ENCODE measurements around the gene HEPACAM.

The HEPACAM gene

DNA sequence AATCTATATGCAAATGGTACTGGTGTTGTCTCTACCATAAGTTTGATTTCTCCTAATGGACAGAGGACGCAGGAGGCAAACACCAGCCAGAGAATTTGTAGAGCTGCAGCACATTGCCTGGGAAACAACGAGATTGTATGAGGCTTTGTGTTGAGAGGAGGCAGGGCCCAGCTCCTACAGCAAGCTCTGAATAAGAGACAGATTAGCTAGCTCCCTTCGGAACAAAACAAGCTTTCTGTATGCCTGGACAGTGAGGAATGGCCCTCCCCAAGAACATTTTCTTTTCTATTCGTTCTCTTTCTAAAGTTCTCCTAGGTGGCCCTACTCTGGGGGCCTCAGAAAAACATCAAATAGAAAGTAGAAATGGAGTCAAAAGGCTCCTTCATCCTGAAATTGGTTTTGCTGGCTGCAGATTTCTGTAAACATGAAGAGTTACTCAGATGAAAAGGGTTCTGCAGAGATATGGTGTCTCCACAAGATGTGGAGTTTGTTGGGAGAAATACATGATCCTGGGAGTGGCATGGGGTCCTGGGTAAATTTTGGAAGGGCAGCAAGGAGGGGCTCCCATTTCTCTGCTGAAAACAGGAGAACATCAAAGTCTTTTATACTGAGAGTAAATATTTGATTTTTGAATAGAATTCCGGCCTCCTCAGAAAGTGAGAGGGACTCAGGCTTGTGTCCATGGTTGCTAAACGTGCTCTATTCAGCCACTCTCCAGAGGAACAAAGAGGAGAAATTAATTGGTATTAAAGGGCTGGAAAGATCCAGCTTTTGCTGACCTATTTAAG, 6.8 kb upstream of the HEPACAM start:
- no peak for DNase-seq

GRCh38 chr11:124941703-124942102, 5.9 kb upstream of the HEPACAM start:
- DNase-seq: no peak

- DNase-seq: no peak
Observed at GRCh38 chr11:124938970-124939369, 3.1 kb upstream of the HEPACAM start.

- DNase-seq: no peak
Observed at GRCh38 chr11:124938206-124938765, 2.4 kb upstream of the HEPACAM start.

DNA sequence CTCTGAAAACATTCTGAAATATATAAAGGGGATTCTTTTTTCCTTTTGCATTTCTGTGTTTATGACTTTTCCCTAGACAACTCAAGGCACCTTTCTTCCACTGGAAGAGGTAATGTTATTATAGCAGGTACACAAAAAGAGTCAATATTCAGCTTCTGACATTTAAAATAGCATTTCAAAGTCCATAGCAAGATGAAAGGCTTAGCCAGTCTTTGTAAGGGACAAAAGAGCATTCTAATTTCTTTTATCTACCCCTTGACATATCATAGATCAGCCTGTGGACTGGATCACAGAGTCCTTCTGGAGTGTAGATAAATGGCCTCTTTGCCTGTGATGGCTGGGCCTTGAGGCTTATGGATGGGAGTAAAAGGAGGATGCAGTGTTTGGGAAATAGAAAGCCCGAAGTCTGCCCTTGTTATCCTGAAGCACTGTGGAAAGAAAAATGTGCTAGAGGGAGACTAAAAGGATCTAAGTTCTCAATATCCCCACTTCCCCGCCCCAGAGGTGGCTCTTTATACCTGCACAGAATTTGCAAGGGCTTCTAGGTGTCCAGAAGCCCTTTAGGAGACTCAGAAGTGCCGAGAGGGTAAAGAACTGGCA, 1.6 kb upstream of the HEPACAM start:
- no peak for DNase-seq

- DNase-seq: no peak
Observed at GRCh38 chr11:124934862-124935547, 842 bp downstream of the HEPACAM start.

GRCh38 chr11:124930799-124931198, 5.0 kb downstream of the HEPACAM start:
- DNase-seq: no peak

DNA sequence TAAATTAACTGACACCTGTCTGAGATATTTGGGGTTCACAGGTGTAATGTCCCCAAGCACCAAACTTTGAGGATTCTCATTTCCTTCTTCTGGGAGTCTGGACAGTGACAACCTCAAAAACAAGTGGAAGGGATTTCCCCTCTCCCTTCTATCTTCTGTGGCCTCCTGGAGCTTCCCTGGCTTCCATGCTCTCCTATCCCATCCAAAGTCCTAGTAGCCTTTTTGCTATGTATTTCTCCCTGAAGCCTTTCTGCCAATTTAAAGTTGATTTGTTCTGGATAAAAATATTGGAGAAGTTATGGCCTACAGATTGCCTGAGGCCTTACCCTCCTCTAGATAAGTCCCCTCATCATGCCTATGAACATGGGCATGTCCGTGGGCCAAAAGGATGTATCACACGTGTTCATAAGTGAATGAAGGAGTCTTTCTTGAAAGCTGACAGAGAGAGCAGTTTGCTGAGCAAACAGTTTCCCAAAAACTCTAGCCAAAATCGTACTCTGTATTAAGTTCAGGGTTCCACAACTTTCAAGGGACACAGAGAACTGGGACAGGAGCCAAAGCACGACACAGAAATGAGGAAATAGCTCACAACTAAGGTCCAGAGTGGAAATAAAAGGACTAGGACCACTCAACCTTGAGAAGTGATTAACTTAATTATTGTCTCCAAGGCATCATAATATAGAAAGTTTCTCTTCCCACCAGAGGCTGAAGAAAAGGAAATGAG, 6.7 kb downstream of the HEPACAM start:
- DNase-seq: no peak

GRCh38 chr11:124923296-124923695, 12.6 kb downstream of the HEPACAM start:
- DNase-seq: no peak

- DNase-seq: no peak
Observed at GRCh38 chr11:124922831-124923230, 13.0 kb downstream of the HEPACAM start.

GRCh38 chr11:124920870-124921609, 14.8 kb downstream of the HEPACAM start:
- DNase-seq: peak; percentile 68

DNA sequence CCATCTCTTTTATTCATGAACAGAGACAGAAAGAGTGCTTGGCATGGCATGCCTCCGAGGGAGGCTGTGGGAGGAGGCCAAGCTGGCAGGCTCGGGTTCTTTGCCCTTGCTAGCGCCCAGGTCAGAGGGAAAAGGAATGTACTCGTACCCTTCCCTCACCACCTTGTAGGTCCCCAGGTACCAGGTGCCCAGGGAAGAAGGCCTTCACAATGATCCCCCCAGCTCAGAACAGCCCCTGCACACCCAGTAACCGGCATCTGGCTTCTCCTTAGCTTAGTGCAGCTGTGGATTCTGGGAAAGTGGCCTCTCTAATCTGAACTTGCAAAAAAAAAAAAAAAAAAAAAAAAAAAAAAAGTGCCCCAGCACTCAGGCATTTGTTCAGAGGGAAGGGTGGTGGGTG, 15.5 kb downstream of the HEPACAM start:
- DNase-seq: no peak

DNA sequence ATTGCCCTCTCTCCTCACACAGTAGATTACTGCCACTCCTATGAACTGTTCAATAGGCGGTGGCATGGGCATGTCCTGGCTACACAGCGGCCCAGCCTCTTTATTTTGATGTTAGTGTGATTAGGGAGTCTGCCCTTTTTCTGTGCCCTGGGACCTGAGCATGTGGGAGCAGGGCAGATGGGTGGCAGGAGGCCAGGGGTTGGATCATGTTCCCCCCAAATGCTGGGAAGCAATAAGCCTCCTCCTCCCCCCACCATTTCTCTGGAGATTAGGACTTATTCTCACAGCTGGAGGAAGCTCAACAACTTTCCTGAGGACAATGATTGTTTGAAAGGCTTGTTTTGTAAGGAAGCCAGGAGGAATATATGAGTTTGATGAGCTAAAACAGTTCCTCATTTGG, 15.9 kb downstream of the HEPACAM start:
- no peak for DNase-seq

- DNase-seq: no peak
Observed at GRCh38 chr11:124918950-124919349, 16.9 kb downstream of the HEPACAM start, which contains the start of gene HEPN1. TSS of gene HEPN1 (plus strand) at chr11:124919250.

DNA sequence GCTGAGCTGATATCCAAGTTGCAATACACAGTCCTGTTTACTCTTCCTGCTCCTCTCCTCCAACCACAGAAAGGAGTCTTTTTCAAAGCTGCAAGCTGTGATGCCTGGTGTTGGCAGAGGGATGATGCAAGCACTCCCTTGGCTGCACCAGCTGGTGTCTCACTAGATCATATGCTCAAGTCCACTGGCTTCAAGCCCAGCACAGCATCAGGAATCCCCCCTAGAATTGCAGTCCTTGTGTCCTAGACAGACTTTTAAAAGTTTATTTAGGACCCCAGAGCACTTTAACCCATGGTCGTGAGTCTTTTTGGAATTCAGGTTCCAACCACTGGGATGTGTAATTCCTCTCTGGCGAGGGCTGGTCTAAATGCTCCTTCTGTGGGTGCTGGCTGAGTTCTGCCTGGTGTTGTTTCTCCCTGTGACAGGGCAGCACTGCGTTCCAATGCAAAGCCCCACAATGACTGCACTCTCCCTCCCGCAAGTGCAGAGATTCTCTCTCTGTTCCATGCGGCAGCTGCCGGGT, 18.7 kb downstream of the HEPACAM start:
- DNase-seq: no peak

DNA sequence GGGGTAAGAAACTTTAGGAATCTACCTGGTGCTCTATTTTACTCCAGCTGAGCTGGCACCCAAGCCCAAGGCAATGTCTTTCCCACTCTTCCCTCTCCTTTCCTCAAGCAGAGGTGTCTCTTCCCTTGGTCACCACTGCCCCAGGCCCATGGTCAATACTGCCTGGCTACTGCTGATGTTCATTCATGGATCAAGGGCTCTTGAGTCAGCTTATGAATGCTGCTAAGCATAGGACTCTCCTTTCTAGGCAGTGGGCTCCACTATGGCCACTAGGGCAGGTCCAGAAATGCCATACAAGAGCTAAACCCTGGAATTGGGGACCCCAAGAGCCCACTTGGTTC, 19.5 kb downstream of the HEPACAM start:
- no peak for DNase-seq

GRCh38 chr11:124915541-124916369, 20.1 kb downstream of the HEPACAM start:
- no peak for DNase-seq

- DNase-seq: no peak
Observed at GRCh38 chr11:124902616-124903015, 33.2 kb downstream of the HEPACAM start.

- no peak for DNase-seq
Observed at GRCh38 chr11:124900464-124900863, 35.4 kb downstream of the HEPACAM start.

GRCh38 chr11:124899383-124900145, 36.3 kb downstream of the HEPACAM start:
- DNase-seq: no peak
